HEK293T (cell line): ENCODE measurements around the gene CAPZB.
A peak's percentile ranks its signal among the peaks of the same experiment; 100 is the strongest.

Source experiments
- CTCF ChIA-PET: fragments of 350-600 bp; formaldehyde crosslinking; extraction: SDS; loops from one replicate; lab custom pipeline; 2021; ENCODE audit warnings: antibody characterized with exemption, inconsistent platforms; lab: Yijun Ruan, JAX
- POLR2A ChIA-PET: fragments of 350-600 bp; formaldehyde crosslinking; extraction: SDS; loops from one replicate; lab custom pipeline; 2020; ENCODE audit warnings: antibody characterized with exemption, inconsistent platforms; lab: Yijun Ruan, JAX
- DNase-seq: peaks from one replicate; pipeline ENCODE4 v3.0.0; 2012; ENCODE audit warnings: mixed read lengths; ENCODE audit errors: extremely low spot score
- ARNT ChIP-seq: fragments of 450-650 bp; IDR thresholded peaks from 2 replicates; pipeline ENCODE4 v1.6.1; 2017; ENCODE audit warnings: mild to moderate bottlenecking
- BHLHE40 ChIP-seq: fragments of 450-650 bp; IDR thresholded peaks from 2 replicates; pipeline ENCODE4 v1.6.1; 2016; ENCODE audit warnings: mild to moderate bottlenecking, moderate library complexity, borderline replicate concordance
- CTBP1 ChIP-seq: fragments of 450-650 bp; IDR thresholded peaks from 2 replicates; pipeline ENCODE4 v1.6.1; 2016; ENCODE audit warnings: borderline replicate concordance
- ELF4 ChIP-seq: fragments of 450-650 bp; IDR thresholded peaks from 2 replicates; pipeline ENCODE4 v1.6.1; 2017; ENCODE audit warnings: antibody characterized with exemption
- FOXA1 ChIP-seq: fragments of 450-650 bp; IDR thresholded peaks from 2 replicates; pipeline ENCODE4 v1.6.1; 2016; ENCODE audit warnings: mild to moderate bottlenecking
- FOXK2 ChIP-seq: fragments of 450-650 bp; IDR thresholded peaks from 2 replicates; pipeline ENCODE4 v1.6.1; 2016; ENCODE audit warnings: mild to moderate bottlenecking
- FOXM1 ChIP-seq: fragments of 450-650 bp; IDR thresholded peaks from 2 replicates; pipeline ENCODE4 v1.6.1; 2017; ENCODE audit warnings: mild to moderate bottlenecking, borderline replicate concordance
- HDGF ChIP-seq: fragments of 450-650 bp; IDR thresholded peaks from 2 replicates; pipeline ENCODE4 v1.6.1; 2017; ENCODE audit warnings: antibody characterized with exemption, borderline replicate concordance
- L3MBTL2 ChIP-seq: fragments of 450-650 bp; conservative IDR thresholded peaks from 2 replicates; pipeline ENCODE4 v1.6.1; 2016; ENCODE audit warnings: mild to moderate bottlenecking
- LEF1 ChIP-seq: fragments of 450-650 bp; IDR thresholded peaks from 2 replicates; pipeline ENCODE4 v1.6.1; 2017; ENCODE audit warnings: mild to moderate bottlenecking, borderline replicate concordance
- NFRKB ChIP-seq: fragments of 450-650 bp; IDR thresholded peaks from 2 replicates; pipeline ENCODE4 v1.6.1; 2016; ENCODE audit warnings: mild to moderate bottlenecking, moderate library complexity
- PKNOX1 ChIP-seq: fragments of 450-650 bp; IDR thresholded peaks from 2 replicates; pipeline ENCODE4 v1.6.1; 2016
- SP1 ChIP-seq: fragments of 450-650 bp; IDR thresholded peaks from 2 replicates; pipeline ENCODE4 v1.6.1; 2017
- SUZ12 ChIP-seq: fragments of 450-650 bp; IDR thresholded peaks from 2 replicates; pipeline ENCODE4 v1.6.1; 2016; ENCODE audit warnings: mild to moderate bottlenecking
- TARDBP ChIP-seq: fragments of 450-650 bp; IDR thresholded peaks from 2 replicates; pipeline ENCODE4 v1.6.1; 2016
- ZNF384 ChIP-seq: fragments of 450-650 bp; IDR thresholded peaks from 2 replicates; pipeline ENCODE4 v1.6.1; 2016

Gene CAPZB

GRCh38 chr1:19343617-19344350 lies 141.6 kb downstream of the CAPZB start:
- POLR2A ChIA-PET, result no interaction called here

GRCh38 chr1:19342894-19343616 lies 142.3 kb downstream of the CAPZB start:
- POLR2A ChIA-PET, result no interaction called here
- no peak for DNase-seq
- CTCF ChIA-PET, result no interaction called here
- TF ChIP-seq SUZ12 (no peak), SP1 (no peak), BHLHE40 (no peak), PKNOX1 (no peak), ARNT (no peak), LEF1 (no peak), TARDBP (no peak), ZNF384 (no peak), ELF4 (no peak), L3MBTL2 (no peak), HDGF (no peak), FOXM1 (no peak), NFRKB (no peak), FOXA1 (no peak), CTBP1 (no peak), FOXK2 (no peak)

More at GRCh38 chr1:19343617-19344350, 141.6 kb downstream of the CAPZB start:
- CTCF ChIA-PET, result interaction anchor here (1.0 kb wide), 1 partner anchor 318 kb away, joined by 3 read pairs; no protein-coding TSS in a partner anchor
- TF ChIP-seq FOXA1 (no peak), ZNF384 (no peak)
- DNase-seq, result no peak

DNA sequence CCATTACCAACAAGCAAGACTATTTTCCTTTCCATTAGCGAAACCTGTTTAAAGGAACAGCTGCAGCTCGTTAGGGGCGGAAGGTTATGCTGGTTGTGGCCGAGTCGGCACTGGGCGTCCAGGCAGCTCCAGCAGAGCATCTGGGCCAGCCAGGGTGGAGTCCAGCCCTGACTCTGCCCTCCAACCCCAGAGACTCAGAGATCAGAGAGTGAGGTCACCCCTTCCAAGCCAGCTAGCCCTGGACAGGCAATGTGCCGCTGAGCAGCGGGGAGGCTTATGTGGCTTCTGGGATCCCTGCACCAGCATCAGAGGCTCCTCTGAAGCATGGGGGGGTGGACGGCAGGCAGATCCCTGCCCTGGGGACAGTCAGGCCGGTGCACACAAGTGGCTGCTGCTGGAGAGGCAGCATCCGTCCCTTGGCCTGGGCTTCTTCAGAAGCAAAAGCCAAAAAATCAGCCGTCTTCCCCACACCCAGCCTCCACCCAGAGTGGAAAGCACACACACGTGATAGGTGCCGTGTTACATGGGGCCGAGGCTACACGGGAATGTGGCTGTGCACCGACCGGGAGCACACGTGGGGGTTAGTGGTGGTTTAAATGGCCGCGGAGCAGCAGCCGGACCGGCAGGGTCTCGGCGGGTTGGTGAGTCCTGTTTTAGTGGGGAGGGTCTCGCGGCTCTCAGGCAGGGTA lies 143.1 kb downstream of the CAPZB start:
- no peak for DNase-seq
- POLR2A ChIA-PET, result no interaction called here
- CTCF ChIA-PET, result no interaction called here
- TF ChIP-seq FOXM1 (no peak), SUZ12 (no peak), NFRKB (no peak), ZNF384 (no peak)

GRCh38 chr1:19341201-19342061 lies 143.9 kb downstream of the CAPZB start:
- peak; percentile 90 for DNase-seq
- ChIA-PET CTCF (no interaction called here), POLR2A (no interaction called here)
- TF ChIP-seq BHLHE40 (no peak), ELF4 (no peak), CTBP1 (no peak), FOXA1 (no peak), SP1 (no peak), SUZ12 (no peak)

GRCh38 chr1:19340387-19340937 lies 144.9 kb downstream of the CAPZB start:
- ChIA-PET CTCF (no interaction called here), POLR2A (no interaction called here)
- TF ChIP-seq FOXM1 (no peak), CTBP1 (no peak), ARNT (no peak), TARDBP (no peak), SP1 (no peak), L3MBTL2 (no peak), ZNF384 (no peak), FOXK2 (no peak), LEF1 (no peak), BHLHE40 (no peak), HDGF (no peak), ELF4 (no peak), PKNOX1 (no peak), NFRKB (no peak)
- DNase-seq, result no peak

GRCh38 chr1:19339214-19339861 lies 146.0 kb downstream of the CAPZB start:
- no peak for TF ChIP-seq ZNF384
- TF ChIP-seq HDGF, result no peak
- no peak for TF ChIP-seq FOXA1
- TF ChIP-seq LEF1, result no peak
- no peak for TF ChIP-seq BHLHE40
- TF ChIP-seq SP1, result no peak
- TF ChIP-seq TARDBP, result no peak
- TF ChIP-seq FOXM1, result no peak
- no peak for TF ChIP-seq ARNT
- CTCF ChIA-PET, result no interaction called here
- POLR2A ChIA-PET, result no interaction called here
- DNase-seq, result no peak
